K562 (cell line): ENCODE data around the gene SLC18A3. TPM values are rescaled to one million over a fixed set of nuclear protein-coding genes. Genes with fewer than 3 reads are reported as not detected.

Experiments used
- ATAC-seq: fragments of 200-7000 bp; cut with Tn5 transposase; 3 replicates; pipeline ENCODE4 v1.9.1; 2020; ENCODE audit warnings: moderate library complexity
- BruUV-seq: library from RNA; stranded (reverse); fragments of 400-500 nt; replicated peaks from 2 replicates; lab custom pipeline; 2021; lab: Mats Ljungman, UMichigan
- CTCF ChIA-PET: fragments of 300-600 bp; formaldehyde crosslinking; extraction: SDS; loops from one replicate; lab custom pipeline; 2021; ENCODE audit warnings: low intra/inter-chr PET ratio; lab: Yijun Ruan, JAX
- POLR2A ChIA-PET: fragments of 300-600, 350-650 bp; sonication (Branson Sonifier 250); formaldehyde crosslinking; extraction: SDS; loops from one replicate; lab custom pipeline; 2021; ENCODE audit warnings: antibody characterized with exemption, inconsistent platforms; lab: Yijun Ruan, JAX
- DNase-seq, 4 experiments: peaks; one replicate each; pipeline versions ENCODE4 v3.0.0 to v3.0.0-alpha.2; 2011 to 2018; ENCODE audit warnings: low spot score in 3 of 4, mixed read lengths in 3 of 4; ENCODE audit errors: extremely low read depth in 1 of 4
- FAIRE-seq: peaks from 2 replicates; lab custom pipeline; 2011; peaks lifted over from hg19 to GRCh38; lab: Jason Lieb, UNC
- H2AFZ ChIP-seq: 2 replicates; pipeline ENCODE4 v1.6.0; 2011; ENCODE audit warnings: low read depth, low read length, control low read depth, inconsistent platforms
- H3K27ac ChIP-seq: fragments of 200-600 bp; 3 replicates; pipeline ENCODE4 v1.8.0; 2011; ENCODE audit warnings: low read depth, mild to moderate bottlenecking, control low read depth, inconsistent platforms, low read length, moderate library complexity, mixed read lengths; ENCODE audit errors: extremely low read depth
- H3K27me3 ChIP-seq, 2 experiments: fragments of 300-600 bp in 1 of 2; 2 replicates in 1 of 2; 3 replicates in 1 of 2; pipeline versions ENCODE4 v1.6.0 to v1.8.0; 2011; ENCODE audit warnings: inconsistent platforms in 2 of 2, low read length in 2 of 2, mild to moderate bottlenecking in 1 of 2, mixed read lengths in 1 of 2, moderate library complexity in 1 of 2; ENCODE audit not compliant: control insufficient read depth in 2 of 2, insufficient read depth in 2 of 2
- H3K36me3 ChIP-seq: fragments of 300-600 bp; 3 replicates; pipeline ENCODE4 v1.8.0; 2011; ENCODE audit warnings: mild to moderate bottlenecking, low read length, inconsistent platforms; ENCODE audit not compliant: control insufficient read depth, insufficient read depth
- H3K4me1 ChIP-seq, 2 experiments: fragments of 200-600 bp in 1 of 2; replicated peaks in 1 of 2; 2 replicates in 1 of 2; 3 replicates in 1 of 2; pipeline versions ENCODE4 v1.5.1 to v1.8.0; 2011; ENCODE audit warnings: inconsistent platforms in 2 of 2, low read length in 2 of 2, mild to moderate bottlenecking in 1 of 2, mixed read lengths in 1 of 2, moderate library complexity in 1 of 2; ENCODE audit not compliant: control insufficient read depth in 2 of 2, insufficient read depth in 2 of 2
- H3K4me2 ChIP-seq: 2 replicates; pipeline ENCODE4 v1.6.1; 2011; ENCODE audit warnings: low read length, control low read depth, inconsistent platforms, mixed read lengths; ENCODE audit not compliant: insufficient read depth
- H3K4me3 ChIP-seq: fragments of 200-600 bp; sonication (generic), shearing (Covaris generic); 2 replicates; pipeline ENCODE4 v1.5.1; 2016; ENCODE audit warnings: control low read depth, inconsistent platforms
- H3K79me2 ChIP-seq: fragments of 200-600 bp; 3 replicates; pipeline ENCODE4 v1.8.0; 2011; ENCODE audit warnings: low read length, inconsistent platforms; ENCODE audit not compliant: control insufficient read depth, insufficient read depth
- H3K9ac ChIP-seq, 2 experiments: 2 replicates each; pipeline versions ENCODE4 v1.6.0 to v1.6.1; 2011; ENCODE audit warnings: low read depth in 2 of 2, low read length in 2 of 2, control low read depth in 1 of 2, inconsistent platforms in 1 of 2, mild to moderate bottlenecking in 1 of 2, mixed read lengths in 1 of 2; ENCODE audit not compliant: insufficient read depth in 1 of 2
- H3K9me1 ChIP-seq: one replicate; pipeline ENCODE4 v1.6.0; 2011; ENCODE audit warnings: inconsistent platforms, mild to moderate bottlenecking, low read length, moderate library complexity; ENCODE audit not compliant: control insufficient read depth, insufficient read depth
- H3K9me3 ChIP-seq: replicated peaks from 2 replicates; pipeline ENCODE4 v1.5.1; 2011; ENCODE audit warnings: low read depth, low read length, inconsistent platforms; ENCODE audit not compliant: control insufficient read depth, insufficient read depth
- H4K20me1 ChIP-seq: replicated peaks from 2 replicates; pipeline ENCODE4 v1.6.1; 2011; ENCODE audit warnings: low read length, inconsistent platforms, mixed read lengths; ENCODE audit not compliant: control insufficient read depth, insufficient read depth
- ATF1 ChIP-seq, 2 experiments: fragments of 450-650 bp in 1 of 2; IDR thresholded peaks; 2 replicates each; pipeline ENCODE4 v1.6.1; 2016; ENCODE audit warnings: missing compliant biosample characterization in 1 of 2, missing genetic modification characterization in 1 of 2
- CEBPB ChIP-seq: fragments of 450-650 bp; IDR thresholded peaks from 2 replicates; pipeline ENCODE4 v1.6.1; 2016; ENCODE audit warnings: missing genetic modification characterization, missing compliant biosample characterization
- JUN ChIP-seq, 2 experiments: sonication (generic) in 1 of 2; formaldehyde crosslinking in 1 of 2; IDR thresholded peaks; 2 replicates each; pipeline versions ENCODE4 v1.6.1 to v1.8.0; 2012 to 2022; ENCODE audit warnings: borderline replicate concordance in 2 of 2, mild to moderate bottlenecking in 2 of 2, improper control_type of control experiment in 1 of 2, low read depth in 1 of 2, low read length in 1 of 2, missing genetic modification reagents in 1 of 2
- MTA1 ChIP-seq: fragments of 450-650 bp; IDR thresholded peaks from 2 replicates; pipeline ENCODE4 v1.6.1; 2017; ENCODE audit warnings: borderline replicate concordance
- MXI1 ChIP-seq: IDR thresholded peaks from 2 replicates; pipeline ENCODE4 v1.6.1; 2011; ENCODE audit warnings: low read depth, mild to moderate bottlenecking, improper control_type of control experiment, low read length
- NFXL1 ChIP-seq: fragments of 450-650 bp; formaldehyde crosslinking; IDR thresholded peaks from 2 replicates; pipeline ENCODE4 v1.4.0; 2021; ENCODE audit warnings: mild to moderate bottlenecking
- SIX5 ChIP-seq, 2 experiments: IDR thresholded peaks; 2 replicates each; pipeline ENCODE4 v1.6.1; 2011; ENCODE audit warnings: low read length in 2 of 2, borderline replicate concordance in 1 of 2, low read depth in 1 of 2, mild to moderate bottlenecking in 1 of 2, moderate library complexity in 1 of 2; ENCODE audit not compliant: insufficient read depth in 1 of 2
- TEAD2 ChIP-seq: fragments of 450-650 bp; IDR thresholded peaks from 2 replicates; pipeline ENCODE4 v1.6.1; 2016; ENCODE audit warnings: missing genetic modification characterization, control low read depth, missing compliant biosample characterization
- TOE1 ChIP-seq, 2 experiments: fragments of 450-650 bp in 1 of 2; sonication (generic) in 1 of 2; formaldehyde crosslinking in 1 of 2; IDR thresholded peaks; 2 replicates each; pipeline versions ENCODE4 v1.7.1 to v1.8.0; 2016 to 2022; ENCODE audit warnings: borderline replicate concordance in 2 of 2, mild to moderate bottlenecking in 2 of 2, antibody characterized with exemption in 1 of 2, inconsistent platforms in 1 of 2, low read depth in 1 of 2, missing genetic modification reagents in 1 of 2, moderate library complexity in 1 of 2
- ZNF41 ChIP-seq: fragments of 250-450 bp; sonication (Bioruptor Pico); conservative IDR thresholded peaks from 2 replicates; pipeline ENCODE4 v1.4.0; 2020; ENCODE audit warnings: mild to moderate bottlenecking
- ZNF551 ChIP-seq: fragments of 250-450 bp; sonication (Bioruptor Pico); IDR thresholded peaks from 2 replicates; pipeline ENCODE4 v1.5.0; 2021; ENCODE audit warnings: mild to moderate bottlenecking, moderate library complexity
- ZNF780A ChIP-seq: fragments of 250-450 bp; sonication (Bioruptor Pico); IDR thresholded peaks from 2 replicates; pipeline ENCODE4 v1.5.0; 2021; ENCODE audit warnings: mild to moderate bottlenecking
- WGBS: fragments of 100-300 bp; shearing (Covaris generic); methylation state at CpG from one replicate; pipeline ENCODE4 v1.1.6; 2016; ENCODE audit warnings: low coverage, mixed read lengths; ENCODE audit not compliant: insufficient coverage; ENCODE audit errors: missing lambda C conversion rate; 5-methylcytosine and 5-hydroxymethylcytosine counted together
- in situ Hi-C: fragments of 300-500 bp; cut with MboI; formaldehyde crosslinking; loops from 4 replicates; pipeline ENCODE4 v1.15.0; 2018; ENCODE audit warnings: inconsistent platforms, mixed read lengths
- intact Hi-C: fragments of 100-400 bp; cut with micrococcal nuclease; formaldehyde crosslinking; loops from 2 replicates; pipeline ENCODE4 v1.14.2; 2022
- polyA plus RNA-seq, 8 experiments: library from polyadenylated mRNA; depleted of rRNA in 4 of 8; stranded (reverse) in 5 of 8; unstranded in 3 of 8; fragments of >200 nt; fragmentation: Nextera tagmentation in 2 of 8; fragmentation: Illumina TruSeq in 1 of 8; extraction: Ambion mirVana in 2 of 8; extraction: Trizol in 1 of 8; gene quantifications; 2 replicates each; pipeline versions ENCODE4 v1.2.1 to v1.2.3, GENCODE V29; 2011 to 2014; ENCODE audit warnings: inconsistent platforms in 1 of 8, missing spikeins in 1 of 8
- total RNA-seq, 7 experiments: library from RNA; depleted of rRNA in 6 of 7; stranded (reverse); fragments of >200 nt in 6 of 7; fragmentation: Illumina TruSeq in 2 of 7; extraction: Trizol in 2 of 7; gene quantifications; 2 replicates each; pipeline versions ENCODE4 v1.2.1 to v1.2.3, GENCODE V29; 2011 to 2021; ENCODE audit warnings: low replicate concordance in 1 of 7
- TF ChIP-seq, protein P1 (sequence below): sonication (generic); formaldehyde crosslinking; IDR thresholded peaks from 2 replicates; pipeline ENCODE4 v1.8.0; 2022; ENCODE audit warnings: mild to moderate bottlenecking, missing genetic modification reagents
- TF ChIP-seq, protein P2 (sequence below): sonication (generic); formaldehyde crosslinking; IDR thresholded peaks from 2 replicates; pipeline ENCODE4 v1.8.0; 2023; ENCODE audit warnings: mild to moderate bottlenecking, missing genetic modification reagents

Gene SLC18A3
- total and polyA plus RNA-seq, 9 of the 15 experiments (the other 6 are each of a cell fraction or from before 2014, with no cell fraction given): not detected

DNA sequence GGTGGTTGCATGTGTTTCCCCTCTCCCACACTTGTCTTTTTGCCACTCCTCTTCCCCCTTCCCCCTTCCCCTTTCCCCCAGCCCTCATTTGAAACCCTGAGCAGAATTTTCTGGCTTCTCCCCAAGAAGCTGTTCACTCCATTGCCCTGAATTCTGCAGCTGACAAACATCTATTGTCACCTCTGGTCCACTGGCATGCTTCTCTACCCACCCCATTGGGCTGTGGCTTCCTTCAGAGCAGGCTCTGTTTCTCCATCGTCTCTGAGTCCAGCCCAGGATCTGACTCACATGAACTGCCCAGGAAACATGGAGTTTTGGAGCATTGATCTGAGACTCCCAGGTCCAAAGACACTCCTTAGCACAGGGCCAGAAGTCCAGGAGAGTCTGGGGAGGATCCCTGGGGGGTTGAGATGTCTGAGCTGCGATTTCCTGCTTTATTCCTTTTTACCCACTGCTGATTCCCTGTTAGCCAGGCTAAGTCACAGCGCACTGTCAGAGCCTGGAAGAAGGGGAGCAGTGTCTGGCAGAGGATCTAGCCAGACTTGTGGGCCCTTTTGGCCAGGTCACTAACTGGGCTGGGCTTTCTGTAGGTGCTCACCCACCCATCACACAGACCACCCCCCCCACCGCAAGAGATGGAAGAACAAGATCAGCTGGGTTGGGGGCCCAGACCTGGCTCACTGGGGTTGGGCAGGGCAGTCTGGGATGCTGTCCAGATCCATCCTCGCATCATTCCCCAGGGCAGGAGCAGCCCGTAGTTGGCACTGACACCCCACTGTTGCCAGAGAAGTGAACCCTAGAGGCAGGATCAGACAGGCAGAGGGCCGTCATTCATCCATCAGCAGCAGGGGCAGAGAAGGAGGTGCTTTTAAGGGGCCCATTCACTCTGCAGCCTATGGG is 7.3 kb downstream of the SLC18A3 start:
- Histone ChIP-seq H3K4me3 (no peak overlapping the region), H3K9me3 (no peaks in the 10 kb centered on the region), H3K36me3 (no peaks in the 10 kb centered on the region), H3K79me2 (no peaks in the 10 kb centered on the region), H3K27ac (no peak overlapping the region), H3K4me1 (peaks cover 0 to 11% of the 10 kb centered on the region in 2 experiments; a peak in 2 of 5 replicates), H3K9me1 (no peaks in the 10 kb centered on the region), H4K20me1 (no peaks in the 10 kb centered on the region; the same call in 1 of the 2 replicates), H2AFZ (no peak overlapping the region), H3K9ac (no peak overlapping the region), H3K4me2 (no peak overlapping the region), H3K27me3 (peaks cover 22 to 51% of the 10 kb centered on the region in 2 experiments; a peak in 4 of 5 replicates)
- WGBS: 2% methylated on average over 7 of the region's 7 CpGs
- FAIRE-seq: no peak
- BruUV-seq: no TSS peak
- no peak for ATAC-seq
- CTCF ChIA-PET: no interaction called here
- POLR2A ChIA-PET: no interaction called here
- intact Hi-C loops: no loop called here
- in situ Hi-C loops: no loop called here
- DNase-seq: no peak
- no peak for TF ChIP-seq ZNF551 (CRISPR knock-in tag)
- TF ChIP-seq ATF1 (CRISPR knock-in tag; IDR thresholded peaks at IDR 0.05): no peak
- no peak for TF ChIP-seq ATF1 (tag; IDR thresholded peaks at IDR 0.05)
- TF ChIP-seq TEAD2 (tag): no peak
- no peak for TF ChIP-seq ZNF41
- TF ChIP-seq, protein P1, sequence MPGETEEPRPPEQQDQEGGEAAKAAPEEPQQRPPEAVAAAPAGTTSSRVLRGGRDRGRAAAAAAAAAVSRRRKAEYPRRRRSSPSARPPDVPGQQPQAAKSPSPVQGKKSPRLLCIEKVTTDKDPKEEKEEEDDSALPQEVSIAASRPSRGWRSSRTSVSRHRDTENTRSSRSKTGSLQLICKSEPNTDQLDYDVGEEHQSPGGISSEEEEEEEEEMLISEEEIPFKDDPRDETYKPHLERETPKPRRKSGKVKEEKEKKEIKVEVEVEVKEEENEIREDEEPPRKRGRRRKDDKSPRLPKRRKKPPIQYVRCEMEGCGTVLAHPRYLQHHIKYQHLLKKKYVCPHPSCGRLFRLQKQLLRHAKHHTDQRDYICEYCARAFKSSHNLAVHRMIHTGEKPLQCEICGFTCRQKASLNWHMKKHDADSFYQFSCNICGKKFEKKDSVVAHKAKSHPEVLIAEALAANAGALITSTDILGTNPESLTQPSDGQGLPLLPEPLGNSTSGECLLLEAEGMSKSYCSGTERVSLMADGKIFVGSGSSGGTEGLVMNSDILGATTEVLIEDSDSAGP (CRISPR knock-in tag): no peak
- TF ChIP-seq CEBPB (tag): no peak
- no peak for TF ChIP-seq TOE1 (IDR thresholded peaks at IDR 0.05; ENCODE audit: borderline replicate concordance)
- no peak for TF ChIP-seq TOE1 (CRISPR knock-in tag; IDR thresholded peaks at IDR 0.05; ENCODE audit: borderline replicate concordance, low read depth)
- no peak for TF ChIP-seq NFXL1 (CRISPR knock-in tag)
- no peak for TF ChIP-seq SIX5 (IDR thresholded peaks at IDR 0.05; ENCODE audit: borderline replicate concordance in 1 of 2, insufficient read depth in 1 of 2, low read depth in 1 of 2, low read length in 2 of 2)
- TF ChIP-seq JUN (IDR thresholded peaks at IDR 0.05; ENCODE audit: borderline replicate concordance, low read depth, low read length): no peak
- no peak for TF ChIP-seq JUN (CRISPR knock-in tag; IDR thresholded peaks at IDR 0.05; ENCODE audit: borderline replicate concordance)
- TF ChIP-seq, protein P2, sequence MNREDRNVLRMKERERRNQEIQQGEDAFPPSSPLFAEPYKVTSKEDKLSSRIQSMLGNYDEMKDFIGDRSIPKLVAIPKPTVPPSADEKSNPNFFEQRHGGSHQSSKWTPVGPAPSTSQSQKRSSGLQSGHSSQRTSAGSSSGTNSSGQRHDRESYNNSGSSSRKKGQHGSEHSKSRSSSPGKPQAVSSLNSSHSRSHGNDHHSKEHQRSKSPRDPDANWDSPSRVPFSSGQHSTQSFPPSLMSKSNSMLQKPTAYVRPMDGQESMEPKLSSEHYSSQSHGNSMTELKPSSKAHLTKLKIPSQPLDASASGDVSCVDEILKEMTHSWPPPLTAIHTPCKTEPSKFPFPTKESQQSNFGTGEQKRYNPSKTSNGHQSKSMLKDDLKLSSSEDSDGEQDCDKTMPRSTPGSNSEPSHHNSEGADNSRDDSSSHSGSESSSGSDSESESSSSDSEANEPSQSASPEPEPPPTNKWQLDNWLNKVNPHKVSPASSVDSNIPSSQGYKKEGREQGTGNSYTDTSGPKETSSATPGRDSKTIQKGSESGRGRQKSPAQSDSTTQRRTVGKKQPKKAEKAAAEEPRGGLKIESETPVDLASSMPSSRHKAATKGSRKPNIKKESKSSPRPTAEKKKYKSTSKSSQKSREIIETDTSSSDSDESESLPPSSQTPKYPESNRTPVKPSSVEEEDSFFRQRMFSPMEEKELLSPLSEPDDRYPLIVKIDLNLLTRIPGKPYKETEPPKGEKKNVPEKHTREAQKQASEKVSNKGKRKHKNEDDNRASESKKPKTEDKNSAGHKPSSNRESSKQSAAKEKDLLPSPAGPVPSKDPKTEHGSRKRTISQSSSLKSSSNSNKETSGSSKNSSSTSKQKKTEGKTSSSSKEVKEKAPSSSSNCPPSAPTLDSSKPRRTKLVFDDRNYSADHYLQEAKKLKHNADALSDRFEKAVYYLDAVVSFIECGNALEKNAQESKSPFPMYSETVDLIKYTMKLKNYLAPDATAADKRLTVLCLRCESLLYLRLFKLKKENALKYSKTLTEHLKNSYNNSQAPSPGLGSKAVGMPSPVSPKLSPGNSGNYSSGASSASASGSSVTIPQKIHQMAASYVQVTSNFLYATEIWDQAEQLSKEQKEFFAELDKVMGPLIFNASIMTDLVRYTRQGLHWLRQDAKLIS (CRISPR knock-in tag): no peak
- no peak for TF ChIP-seq ZNF780A
- no peak for TF ChIP-seq MXI1
- TF ChIP-seq MTA1: no peak
- TF ChIP-seq, all 486 proteins: peak for 0
